Measurements from ENCODE around the gene LSM4. TPM values are rescaled to one million over a fixed set of nuclear protein-coding genes. Genes with fewer than 3 reads are reported as not detected.

LSM4 gene
- total and polyA plus RNA-seq, 2 of the 13 experiments (the other 11 are each of a cell fraction or from before 2014, with no cell fraction given), result 65.8 to 166 TPM

DNA sequence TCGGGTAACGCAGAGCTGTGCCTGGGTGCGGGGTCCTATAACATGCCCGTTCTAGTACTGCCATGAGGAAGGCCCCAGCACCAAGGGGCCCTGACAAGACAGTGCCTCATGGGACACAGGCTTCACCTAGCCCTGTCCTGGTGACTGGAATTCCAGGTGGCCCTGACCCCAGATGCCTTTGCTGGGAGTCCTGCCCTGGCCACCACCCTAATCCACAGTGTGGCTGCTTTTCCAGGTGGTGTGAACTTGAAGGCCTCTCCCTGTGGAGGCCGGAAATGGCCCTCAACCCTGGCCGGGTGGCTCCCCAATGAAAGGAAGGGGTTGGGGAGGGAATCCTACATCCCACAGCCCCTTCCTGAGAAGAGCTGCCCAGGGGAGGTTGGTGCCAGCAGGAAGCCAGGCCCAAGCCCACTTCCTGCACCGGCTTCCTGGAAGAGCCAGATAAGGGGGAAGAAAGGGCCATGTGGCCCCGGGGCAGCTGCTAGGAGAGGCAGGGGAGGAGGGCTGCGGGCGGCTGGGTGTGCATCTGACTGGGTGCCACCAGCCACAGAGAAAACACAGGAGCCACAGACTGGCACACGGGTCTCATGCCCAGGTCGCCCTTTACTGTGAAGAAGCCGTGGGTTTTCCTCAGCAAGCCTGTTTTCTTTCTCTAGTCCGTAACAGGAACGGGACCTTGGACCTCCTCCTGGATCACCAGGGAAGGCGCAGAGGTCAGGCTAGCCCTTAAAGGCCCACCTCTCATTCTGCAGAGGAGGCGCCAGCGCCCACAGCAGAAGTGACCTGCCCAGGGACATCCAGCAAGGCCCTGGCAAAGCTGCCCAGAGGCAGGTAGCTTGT, 4.7 kb downstream of the LSM4 start (continued):
- no peak; the same call in 1 of the 2 replicates for TF ChIP-seq ZMYM3 (CRISPR knock-in tag; IDR thresholded peaks at IDR 0.05)
- 0 out of 2 replicates have a peak, but pooled peaks have one; percentile 31 for TF ChIP-seq KLF9 (CRISPR knock-in tag; IDR thresholded peaks at IDR 0.05; ENCODE audit: low read depth)
- no peak for TF ChIP-seq LCORL (IDR thresholded peaks at IDR 0.05)
- TF ChIP-seq LCORL (CRISPR knock-in tag; IDR thresholded peaks at IDR 0.05), result peak; percentile 75
- peak; percentile 38; the same call in 1 of the 2 replicates for TF ChIP-seq ZSCAN25 (CRISPR knock-in tag; IDR thresholded peaks at IDR 0.05)
- TF ChIP-seq PHF20 (CRISPR knock-in tag; IDR thresholded peaks at IDR 0.05), result no peak
- TF ChIP-seq MYC (CRISPR knock-in tag; IDR thresholded peaks at IDR 0.05; ENCODE audit: borderline replicate concordance), result peak; percentile 82; the same call in 1 of the 2 replicates
- TF ChIP-seq, protein P1, sequence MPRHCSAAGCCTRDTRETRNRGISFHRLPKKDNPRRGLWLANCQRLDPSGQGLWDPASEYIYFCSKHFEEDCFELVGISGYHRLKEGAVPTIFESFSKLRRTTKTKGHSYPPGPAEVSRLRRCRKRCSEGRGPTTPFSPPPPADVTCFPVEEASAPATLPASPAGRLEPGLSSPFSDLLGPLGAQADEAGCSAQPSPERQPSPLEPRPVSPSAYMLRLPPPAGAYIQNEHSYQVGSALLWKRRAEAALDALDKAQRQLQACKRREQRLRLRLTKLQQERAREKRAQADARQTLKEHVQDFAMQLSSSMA (CRISPR knock-in tag; IDR thresholded peaks at IDR 0.05), result 0 out of 2 replicates have a peak, but pooled peaks have one; percentile 3
- TF ChIP-seq, protein P2, sequence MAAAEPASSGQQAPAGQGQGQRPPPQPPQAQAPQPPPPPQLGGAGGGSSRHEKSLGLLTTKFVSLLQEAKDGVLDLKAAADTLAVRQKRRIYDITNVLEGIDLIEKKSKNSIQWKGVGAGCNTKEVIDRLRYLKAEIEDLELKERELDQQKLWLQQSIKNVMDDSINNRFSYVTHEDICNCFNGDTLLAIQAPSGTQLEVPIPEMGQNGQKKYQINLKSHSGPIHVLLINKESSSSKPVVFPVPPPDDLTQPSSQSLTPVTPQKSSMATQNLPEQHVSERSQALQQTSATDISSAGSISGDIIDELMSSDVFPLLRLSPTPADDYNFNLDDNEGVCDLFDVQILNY (CRISPR knock-in tag; conservative IDR thresholded peaks at IDR 0.05), result no peak
- no peak for TF ChIP-seq ZSCAN31 (CRISPR knock-in tag; IDR thresholded peaks at IDR 0.05; ENCODE audit: low read depth)
- TF ChIP-seq TOE1 (CRISPR knock-in tag; IDR thresholded peaks at IDR 0.05), result no peak
- TF ChIP-seq, protein P3, sequence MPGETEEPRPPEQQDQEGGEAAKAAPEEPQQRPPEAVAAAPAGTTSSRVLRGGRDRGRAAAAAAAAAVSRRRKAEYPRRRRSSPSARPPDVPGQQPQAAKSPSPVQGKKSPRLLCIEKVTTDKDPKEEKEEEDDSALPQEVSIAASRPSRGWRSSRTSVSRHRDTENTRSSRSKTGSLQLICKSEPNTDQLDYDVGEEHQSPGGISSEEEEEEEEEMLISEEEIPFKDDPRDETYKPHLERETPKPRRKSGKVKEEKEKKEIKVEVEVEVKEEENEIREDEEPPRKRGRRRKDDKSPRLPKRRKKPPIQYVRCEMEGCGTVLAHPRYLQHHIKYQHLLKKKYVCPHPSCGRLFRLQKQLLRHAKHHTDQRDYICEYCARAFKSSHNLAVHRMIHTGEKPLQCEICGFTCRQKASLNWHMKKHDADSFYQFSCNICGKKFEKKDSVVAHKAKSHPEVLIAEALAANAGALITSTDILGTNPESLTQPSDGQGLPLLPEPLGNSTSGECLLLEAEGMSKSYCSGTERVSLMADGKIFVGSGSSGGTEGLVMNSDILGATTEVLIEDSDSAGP (CRISPR knock-in tag; IDR thresholded peaks at IDR 0.05; ENCODE audit: borderline replicate concordance), result peak; percentile 96
- peak; percentile 60; the same call in 1 of the 2 replicates for TF ChIP-seq GLI4 (CRISPR knock-in tag; IDR thresholded peaks at IDR 0.05; ENCODE audit: borderline replicate concordance)
- TF ChIP-seq, protein P4, sequence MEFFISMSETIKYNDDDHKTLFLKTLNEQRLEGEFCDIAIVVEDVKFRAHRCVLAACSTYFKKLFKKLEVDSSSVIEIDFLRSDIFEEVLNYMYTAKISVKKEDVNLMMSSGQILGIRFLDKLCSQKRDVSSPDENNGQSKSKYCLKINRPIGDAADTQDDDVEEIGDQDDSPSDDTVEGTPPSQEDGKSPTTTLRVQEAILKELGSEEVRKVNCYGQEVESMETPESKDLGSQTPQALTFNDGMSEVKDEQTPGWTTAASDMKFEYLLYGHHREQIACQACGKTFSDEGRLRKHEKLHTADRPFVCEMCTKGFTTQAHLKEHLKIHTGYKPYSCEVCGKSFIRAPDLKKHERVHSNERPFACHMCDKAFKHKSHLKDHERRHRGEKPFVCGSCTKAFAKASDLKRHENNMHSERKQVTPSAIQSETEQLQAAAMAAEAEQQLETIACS (CRISPR knock-in tag; IDR thresholded peaks at IDR 0.05), result no peak
- TF ChIP-seq ZNF354B (CRISPR knock-in tag; IDR thresholded peaks at IDR 0.05), result no peak
- no peak for TF ChIP-seq REPIN1 (CRISPR knock-in tag; IDR thresholded peaks at IDR 0.05; ENCODE audit: borderline replicate concordance, low read depth)
- peak; percentile 69 for TF ChIP-seq GFI1 (CRISPR knock-in tag; IDR thresholded peaks at IDR 0.05; ENCODE audit: borderline replicate concordance)
- TF ChIP-seq, protein P5, sequence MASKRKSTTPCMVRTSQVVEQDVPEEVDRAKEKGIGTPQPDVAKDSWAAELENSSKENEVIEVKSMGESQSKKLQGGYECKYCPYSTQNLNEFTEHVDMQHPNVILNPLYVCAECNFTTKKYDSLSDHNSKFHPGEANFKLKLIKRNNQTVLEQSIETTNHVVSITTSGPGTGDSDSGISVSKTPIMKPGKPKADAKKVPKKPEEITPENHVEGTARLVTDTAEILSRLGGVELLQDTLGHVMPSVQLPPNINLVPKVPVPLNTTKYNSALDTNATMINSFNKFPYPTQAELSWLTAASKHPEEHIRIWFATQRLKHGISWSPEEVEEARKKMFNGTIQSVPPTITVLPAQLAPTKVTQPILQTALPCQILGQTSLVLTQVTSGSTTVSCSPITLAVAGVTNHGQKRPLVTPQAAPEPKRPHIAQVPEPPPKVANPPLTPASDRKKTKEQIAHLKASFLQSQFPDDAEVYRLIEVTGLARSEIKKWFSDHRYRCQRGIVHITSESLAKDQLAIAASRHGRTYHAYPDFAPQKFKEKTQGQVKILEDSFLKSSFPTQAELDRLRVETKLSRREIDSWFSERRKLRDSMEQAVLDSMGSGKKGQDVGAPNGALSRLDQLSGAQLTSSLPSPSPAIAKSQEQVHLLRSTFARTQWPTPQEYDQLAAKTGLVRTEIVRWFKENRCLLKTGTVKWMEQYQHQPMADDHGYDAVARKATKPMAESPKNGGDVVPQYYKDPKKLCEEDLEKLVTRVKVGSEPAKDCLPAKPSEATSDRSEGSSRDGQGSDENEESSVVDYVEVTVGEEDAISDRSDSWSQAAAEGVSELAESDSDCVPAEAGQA (IDR thresholded peaks at IDR 0.05; ENCODE audit: low read depth), result peak; percentile 10; the same call in 1 of the 2 replicates
- TF ChIP-seq, protein P5 (CRISPR knock-in tag; IDR thresholded peaks at IDR 0.05; ENCODE audit: borderline replicate concordance), result no peak
